Chondrocyte (in vitro differentiated cells): ENCODE measurements around the gene GPSM3. TPM values are rescaled to one million over a fixed set of nuclear protein-coding genes. Genes with fewer than 3 reads are reported as not detected.

Experiments used
- DNase-seq: peaks from one replicate; pipeline ENCODE4 v3.0.0; 2021; ENCODE audit warnings: mixed read lengths, low spot score
- H3K27ac Mint-ChIP-seq: one replicate; pipeline ENCODE4 v1.8.0; 2021; ENCODE audit warnings: mild to moderate bottlenecking, moderate library complexity, mixed read lengths; ENCODE audit not compliant: unreplicated experiment
- H3K27me3 Mint-ChIP-seq: 2 replicates; pipeline ENCODE4 v1.8.0; 2021; ENCODE audit warnings: low read depth, mixed read lengths
- H3K36me3 Mint-ChIP-seq: 2 replicates; pipeline ENCODE4 v1.8.0; 2021; ENCODE audit warnings: low read depth, mixed read lengths
- H3K4me1 Mint-ChIP-seq: 2 replicates; pipeline ENCODE4 v1.8.0; 2021; ENCODE audit warnings: low read depth, mild to moderate bottlenecking, mixed read lengths
- H3K4me3 Mint-ChIP-seq: one replicate; pipeline ENCODE4 v1.8.0; 2021; ENCODE audit warnings: mild to moderate bottlenecking, moderate library complexity, mixed read lengths; ENCODE audit not compliant: unreplicated experiment
- H3K9me3 Mint-ChIP-seq: 2 replicates; pipeline ENCODE4 v1.8.0; 2021; ENCODE audit warnings: low read depth, mixed read lengths
- total RNA-seq: library from RNA; stranded (reverse); gene quantifications from 3 replicates; pipeline ENCODE4 v1.2.1, GENCODE V29; 2021
- TF ChIP-seq, protein P1 (sequence below): fragments of 200-600 bp; sonication (generic); IDR thresholded peaks from 2 replicates; pipeline ENCODE4 v1.5.0; 2021; ENCODE audit warnings: antibody characterized with exemption, mild to moderate bottlenecking, moderate library complexity

GPSM3 gene
- total RNA-seq, 1 donor from 2014 or later: 5.6 TPM

DNA sequence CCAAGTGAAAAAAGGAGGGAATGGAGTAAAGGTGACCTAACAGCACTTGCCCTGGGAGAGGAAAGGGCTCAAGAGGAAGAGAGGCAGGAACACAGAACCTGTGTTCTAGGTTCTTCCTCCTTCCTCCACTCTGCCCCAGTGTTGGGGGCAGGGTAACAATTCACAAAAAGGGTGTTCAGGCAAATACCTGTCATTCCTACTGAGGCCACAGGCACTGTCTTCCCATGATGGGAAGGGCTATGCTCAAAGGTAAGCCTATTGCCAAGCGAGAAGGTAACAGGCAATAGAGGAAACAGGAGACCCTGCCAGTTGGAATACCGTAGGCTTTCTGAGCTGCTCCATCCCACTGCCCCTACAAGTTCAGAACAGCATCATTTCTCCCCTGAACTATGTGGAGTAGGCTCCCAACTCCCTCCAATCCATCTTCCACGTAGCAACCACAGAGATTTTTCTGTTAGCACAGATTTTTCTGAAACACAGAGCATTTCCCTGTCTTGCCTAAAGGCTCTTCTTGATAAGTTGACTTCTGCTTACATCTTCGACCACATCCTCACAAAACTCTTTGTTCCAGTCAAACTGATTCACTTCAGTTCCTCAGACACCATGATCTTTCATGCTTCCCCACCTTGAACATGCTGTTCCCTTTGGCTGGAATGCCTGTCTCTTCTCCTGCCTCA, 19.3 kb downstream of the GPSM3 start:
- peak overlapping the region; percentile 72 for H3K27ac Mint-ChIP-seq
- H3K36me3 Mint-ChIP-seq: peaks cover 17% of the 10 kb centered on the region
- H3K9me3 Mint-ChIP-seq: no peaks in the 10 kb centered on the region
- peaks cover 49% of the 10 kb centered on the region for H3K4me1 Mint-ChIP-seq
- no peak overlapping the region for H3K4me3 Mint-ChIP-seq
- no peak for DNase-seq
- H3K27me3 Mint-ChIP-seq: no peaks in the 10 kb centered on the region
- TF ChIP-seq, protein P1, sequence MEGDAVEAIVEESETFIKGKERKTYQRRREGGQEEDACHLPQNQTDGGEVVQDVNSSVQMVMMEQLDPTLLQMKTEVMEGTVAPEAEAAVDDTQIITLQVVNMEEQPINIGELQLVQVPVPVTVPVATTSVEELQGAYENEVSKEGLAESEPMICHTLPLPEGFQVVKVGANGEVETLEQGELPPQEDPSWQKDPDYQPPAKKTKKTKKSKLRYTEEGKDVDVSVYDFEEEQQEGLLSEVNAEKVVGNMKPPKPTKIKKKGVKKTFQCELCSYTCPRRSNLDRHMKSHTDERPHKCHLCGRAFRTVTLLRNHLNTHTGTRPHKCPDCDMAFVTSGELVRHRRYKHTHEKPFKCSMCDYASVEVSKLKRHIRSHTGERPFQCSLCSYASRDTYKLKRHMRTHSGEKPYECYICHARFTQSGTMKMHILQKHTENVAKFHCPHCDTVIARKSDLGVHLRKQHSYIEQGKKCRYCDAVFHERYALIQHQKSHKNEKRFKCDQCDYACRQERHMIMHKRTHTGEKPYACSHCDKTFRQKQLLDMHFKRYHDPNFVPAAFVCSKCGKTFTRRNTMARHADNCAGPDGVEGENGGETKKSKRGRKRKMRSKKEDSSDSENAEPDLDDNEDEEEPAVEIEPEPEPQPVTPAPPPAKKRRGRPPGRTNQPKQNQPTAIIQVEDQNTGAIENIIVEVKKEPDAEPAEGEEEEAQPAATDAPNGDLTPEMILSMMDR: no peak

DNA sequence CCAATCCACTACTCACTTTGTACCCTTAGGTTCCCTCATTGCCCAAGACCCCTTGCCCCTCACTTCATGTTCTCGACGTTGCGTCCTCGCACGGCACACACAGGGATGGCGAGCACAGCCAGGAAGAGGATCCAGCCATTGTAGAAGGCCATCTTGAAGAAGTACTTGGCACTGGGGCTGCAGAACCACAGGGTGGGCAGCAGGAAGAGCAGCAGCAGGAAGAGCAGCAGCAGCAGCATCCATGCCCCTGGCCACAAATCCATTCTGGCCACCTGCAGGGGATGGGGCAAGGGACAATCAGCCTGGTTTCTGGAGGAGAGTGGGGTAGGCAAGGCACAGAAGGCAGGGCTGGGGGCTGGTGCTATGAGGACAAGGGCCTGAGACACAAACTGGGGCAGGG, 21.2 kb downstream of the GPSM3 start:
- Mint-ChIP-seq H3K36me3 (peaks cover 22% of the 10 kb centered on the region), H3K4me1 (peaks cover 37% of the 10 kb centered on the region), H3K27me3 (no peaks in the 10 kb centered on the region), H3K9me3 (no peaks in the 10 kb centered on the region), H3K4me3 (no peak overlapping the region), H3K27ac (no peak overlapping the region)
- TF ChIP-seq, protein P1: no peak
- peak; percentile 48 for DNase-seq

DNA sequence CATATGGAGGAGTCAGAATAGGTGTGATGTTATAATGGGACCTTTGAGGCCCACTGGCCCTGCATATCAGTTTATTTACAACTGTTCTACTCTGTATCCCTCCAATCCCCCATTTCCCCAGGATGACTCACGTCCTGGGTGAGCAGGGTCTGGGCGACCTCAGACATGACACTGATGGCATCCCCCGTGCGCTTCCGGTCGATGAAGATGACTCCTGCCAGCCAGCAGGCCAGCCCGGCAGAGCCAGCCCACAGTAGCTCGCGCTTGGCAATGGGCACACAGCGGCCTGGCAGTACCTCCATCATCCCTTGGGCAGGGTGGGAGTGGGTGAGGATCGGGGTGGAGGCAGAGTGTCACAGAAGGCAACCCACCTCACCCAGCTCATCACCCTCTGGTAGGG, 22.1 kb downstream of the GPSM3 start:
- Mint-ChIP-seq H3K9me3 (no peaks in the 10 kb centered on the region), H3K27ac (no peak overlapping the region), H3K36me3 (peaks cover 23% of the 10 kb centered on the region), H3K4me3 (no peak overlapping the region), H3K4me1 (peaks cover 32% of the 10 kb centered on the region), H3K27me3 (no peaks in the 10 kb centered on the region)
- peak; percentile 48 for DNase-seq
- TF ChIP-seq, protein P1: no peak

DNA sequence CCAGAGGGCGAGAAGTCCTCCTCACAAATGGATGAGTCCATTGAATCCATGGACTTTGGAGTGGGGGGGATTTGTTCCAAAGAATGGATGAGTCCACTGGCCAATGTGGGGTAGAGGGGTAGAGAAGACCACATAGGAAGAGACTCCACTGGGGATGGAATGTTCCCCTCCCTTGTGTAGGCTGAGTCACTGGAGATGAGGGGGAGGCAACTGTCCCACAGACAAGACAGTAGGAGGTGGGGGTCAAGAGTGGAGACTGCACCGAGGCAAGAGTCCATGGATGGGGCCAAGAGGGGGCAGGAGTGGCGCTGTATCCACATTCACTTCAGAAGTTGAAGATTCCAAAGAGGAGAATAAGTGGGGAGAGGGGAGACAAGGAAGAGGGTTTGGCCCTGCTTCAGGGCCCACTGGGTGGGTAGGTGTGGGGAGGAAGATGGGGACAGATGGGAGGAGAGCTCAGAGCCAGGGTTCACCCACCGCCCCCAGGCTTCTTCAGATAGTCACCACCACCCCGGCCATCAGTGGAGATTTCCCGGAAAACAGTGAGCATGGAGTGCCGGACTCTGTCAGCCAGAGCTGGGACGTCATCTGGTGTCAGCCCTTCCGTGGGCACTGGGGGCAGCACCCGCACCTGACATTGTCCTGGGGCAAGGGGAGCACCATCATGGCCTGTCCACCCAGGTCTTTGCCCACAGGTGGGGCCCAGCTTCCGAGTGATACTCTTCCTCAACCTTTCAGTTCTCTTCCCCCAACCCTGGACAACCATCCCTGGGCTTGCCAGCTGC, 23.4 kb downstream of the GPSM3 start:
- Mint-ChIP-seq H3K9me3 (no peaks in the 10 kb centered on the region), H3K27me3 (no peaks in the 10 kb centered on the region), H3K36me3 (peaks cover 27% of the 10 kb centered on the region), H3K4me1 (peaks cover 19% of the 10 kb centered on the region), H3K4me3 (no peak overlapping the region), H3K27ac (peak overlapping the region; percentile 66)
- DNase-seq: peak; percentile 60
- TF ChIP-seq, protein P1: peak; percentile 13

DNA sequence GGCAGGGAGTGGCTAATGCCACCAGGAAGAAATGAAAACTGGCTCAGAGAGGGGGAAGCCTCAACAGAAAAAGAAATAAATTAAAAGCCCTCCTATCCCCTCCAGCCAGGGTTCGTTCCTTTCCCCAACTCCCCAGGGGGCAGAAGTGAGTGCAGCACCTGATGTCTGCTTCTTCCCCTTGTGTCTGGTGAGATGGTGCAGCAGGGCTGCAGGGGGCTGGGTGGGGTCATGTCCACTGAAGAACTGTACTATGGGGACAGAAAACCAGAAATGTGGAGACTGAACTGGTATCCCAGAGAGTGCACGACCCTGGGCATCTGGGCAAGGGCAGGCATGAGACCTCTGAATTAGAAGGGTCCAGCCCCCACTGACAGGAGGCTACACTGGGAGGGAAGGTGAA, 24.1 kb downstream of the GPSM3 start:
- peaks cover 27% of the 10 kb centered on the region for H3K36me3 Mint-ChIP-seq
- peaks cover 13% of the 10 kb centered on the region for H3K4me1 Mint-ChIP-seq
- TF ChIP-seq, protein P1: no peak
- H3K27me3 Mint-ChIP-seq: no peaks in the 10 kb centered on the region
- no peak overlapping the region for H3K4me3 Mint-ChIP-seq
- H3K27ac Mint-ChIP-seq: no peak overlapping the region
- peak; percentile 51 for DNase-seq
- H3K9me3 Mint-ChIP-seq: no peaks in the 10 kb centered on the region
